ENCODE results near the gene EGFLAM.

Gene EGFLAM

GRCh38 chr5:38456657-38457399 is 198.5 kb downstream of the EGFLAM start:
- Histone ChIP-seq H3K9me3 (ENCODE audit: low read length) (no peaks in the 10 kb centered on the region), H3K4me1 (ENCODE audit: insufficient read depth, low read length) (no peaks in the 10 kb centered on the region), H3K27me3 (ENCODE audit: control insufficient read depth in 1 of 2, insufficient read depth in 2 of 2, low read length in 2 of 2) (no peaks in the 10 kb centered on the region)

GRCh38 chr5:38458174-38458573 is 199.8 kb downstream of the EGFLAM start:
- Histone ChIP-seq H3K9me3 (ENCODE audit: low read length) (no peaks in the 10 kb centered on the region), H3K9ac (ENCODE audit: low read length) (no peak overlapping the region), H3K4me1 (ENCODE audit: insufficient read depth, low read length) (peaks cover 6% of the 10 kb centered on the region), H3K4me3 (ENCODE audit: low read depth in 1 of 2, low read length in 2 of 2) (no peak overlapping the region), H3K27me3 (ENCODE audit: control insufficient read depth in 1 of 2, insufficient read depth in 2 of 2, low read length in 2 of 2) (no peaks in the 10 kb centered on the region), H3K36me3 (ENCODE audit: insufficient read depth, low read length) (no peaks in the 10 kb centered on the region), H3K27ac (ENCODE audit: low read depth, low read length) (no peak overlapping the region)

More at GRCh38 chr5:38456657-38457399, 198.5 kb downstream of the EGFLAM start:
- Histone ChIP-seq H3K9ac (ENCODE audit: low read length) (no peak overlapping the region), H3K36me3 (ENCODE audit: insufficient read depth, low read length) (no peaks in the 10 kb centered on the region), H3K27ac (ENCODE audit: low read depth, low read length) (no peak overlapping the region), H3K4me3 (ENCODE audit: low read depth in 1 of 2, low read length in 2 of 2) (no peak overlapping the region)

GRCh38 chr5:38462976-38463633 is 204.7 kb downstream of the EGFLAM start:
- H3K27ac ChIP-seq (ENCODE audit: low read depth, low read length): peak overlapping the region; percentile 62
- no peaks in the 10 kb centered on the region for H3K9me3 ChIP-seq (ENCODE audit: low read length)
- no peak overlapping the region for H3K9ac ChIP-seq (ENCODE audit: low read length)
- no peak overlapping the region for H3K4me3 ChIP-seq (ENCODE audit: low read depth in 1 of 2, low read length in 2 of 2)
- no peaks in the 10 kb centered on the region for H3K27me3 ChIP-seq (ENCODE audit: control insufficient read depth in 1 of 2, insufficient read depth in 2 of 2, low read length in 2 of 2)
- H3K4me1 ChIP-seq (ENCODE audit: insufficient read depth, low read length): peaks cover 53% of the 10 kb centered on the region
- H3K36me3 ChIP-seq (ENCODE audit: insufficient read depth, low read length): no peaks in the 10 kb centered on the region

- peak overlapping the region; percentile 62 for H3K27ac ChIP-seq (ENCODE audit: low read depth, low read length)
- H3K9ac ChIP-seq (ENCODE audit: low read length): no peak overlapping the region
- no peak overlapping the region for H3K4me3 ChIP-seq (ENCODE audit: low read depth in 1 of 2, low read length in 2 of 2)
- H3K36me3 ChIP-seq (ENCODE audit: insufficient read depth, low read length): no peaks in the 10 kb centered on the region
- H3K9me3 ChIP-seq (ENCODE audit: low read length): no peaks in the 10 kb centered on the region
- peaks cover 60% of the 10 kb centered on the region for H3K4me1 ChIP-seq (ENCODE audit: insufficient read depth, low read length)
- H3K27me3 ChIP-seq (ENCODE audit: control insufficient read depth in 1 of 2, insufficient read depth in 2 of 2, low read length in 2 of 2): no peaks in the 10 kb centered on the region
Measured at GRCh38 chr5:38463634-38464521, 205.5 kb downstream of the EGFLAM start.

GRCh38 chr5:38465061-38465460 is 206.7 kb downstream of the EGFLAM start:
- Histone ChIP-seq H3K9me3 (ENCODE audit: low read length) (no peaks in the 10 kb centered on the region), H3K36me3 (ENCODE audit: insufficient read depth, low read length) (no peaks in the 10 kb centered on the region), H3K4me3 (ENCODE audit: low read depth in 1 of 2, low read length in 2 of 2) (no peak overlapping the region), H3K27me3 (ENCODE audit: control insufficient read depth in 1 of 2, insufficient read depth in 2 of 2, low read length in 2 of 2) (no peaks in the 10 kb centered on the region), H3K9ac (ENCODE audit: low read length) (no peak overlapping the region), H3K4me1 (ENCODE audit: insufficient read depth, low read length) (peaks cover 60% of the 10 kb centered on the region), H3K27ac (ENCODE audit: low read depth, low read length) (peak overlapping the region; percentile 25)

GRCh38 chr5:38465702-38466423 is 207.5 kb downstream of the EGFLAM start:
- no peak overlapping the region for H3K4me3 ChIP-seq (ENCODE audit: low read depth in 1 of 2, low read length in 2 of 2)
- peaks cover 60% of the 10 kb centered on the region for H3K4me1 ChIP-seq (ENCODE audit: insufficient read depth, low read length)
- no peaks in the 10 kb centered on the region for H3K36me3 ChIP-seq (ENCODE audit: insufficient read depth, low read length)
- H3K27ac ChIP-seq (ENCODE audit: low read depth, low read length): no peak overlapping the region
- no peaks in the 10 kb centered on the region for H3K9me3 ChIP-seq (ENCODE audit: low read length)
- no peak overlapping the region for H3K9ac ChIP-seq (ENCODE audit: low read length)
- H3K27me3 ChIP-seq (ENCODE audit: control insufficient read depth in 1 of 2, insufficient read depth in 2 of 2, low read length in 2 of 2): no peaks in the 10 kb centered on the region

- peak overlapping the region; percentile 10 for H3K27ac ChIP-seq (ENCODE audit: low read depth, low read length)
- no peak overlapping the region for H3K9ac ChIP-seq (ENCODE audit: low read length)
- no peaks in the 10 kb centered on the region for H3K27me3 ChIP-seq (ENCODE audit: control insufficient read depth in 1 of 2, insufficient read depth in 2 of 2, low read length in 2 of 2)
- H3K9me3 ChIP-seq (ENCODE audit: low read length): no peaks in the 10 kb centered on the region
- no peaks in the 10 kb centered on the region for H3K36me3 ChIP-seq (ENCODE audit: insufficient read depth, low read length)
- no peak overlapping the region for H3K4me3 ChIP-seq (ENCODE audit: low read depth in 1 of 2, low read length in 2 of 2)
- peaks cover 60% of the 10 kb centered on the region for H3K4me1 ChIP-seq (ENCODE audit: insufficient read depth, low read length)
Measured at GRCh38 chr5:38466424-38467189, 208.2 kb downstream of the EGFLAM start.

- Histone ChIP-seq H3K9me3 (ENCODE audit: low read length) (no peaks in the 10 kb centered on the region), H3K9ac (ENCODE audit: low read length) (no peak overlapping the region), H3K36me3 (ENCODE audit: insufficient read depth, low read length) (no peaks in the 10 kb centered on the region), H3K27ac (ENCODE audit: low read depth, low read length) (peak overlapping the region; percentile 10), H3K4me1 (ENCODE audit: insufficient read depth, low read length) (peaks cover 60% of the 10 kb centered on the region), H3K4me3 (ENCODE audit: low read depth in 1 of 2, low read length in 2 of 2) (no peak overlapping the region), H3K27me3 (ENCODE audit: control insufficient read depth in 1 of 2, insufficient read depth in 2 of 2, low read length in 2 of 2) (no peaks in the 10 kb centered on the region)
Measured at GRCh38 chr5:38467353-38468040, 209.1 kb downstream of the EGFLAM start.

- no peaks in the 10 kb centered on the region for H3K36me3 ChIP-seq (ENCODE audit: insufficient read depth, low read length)
- H3K27ac ChIP-seq (ENCODE audit: low read depth, low read length): peak overlapping the region; percentile 10
- H3K9ac ChIP-seq (ENCODE audit: low read length): no peak overlapping the region
- H3K4me1 ChIP-seq (ENCODE audit: insufficient read depth, low read length): peaks cover 53% of the 10 kb centered on the region
- no peaks in the 10 kb centered on the region for H3K27me3 ChIP-seq (ENCODE audit: control insufficient read depth in 1 of 2, insufficient read depth in 2 of 2, low read length in 2 of 2)
- H3K9me3 ChIP-seq (ENCODE audit: low read length): no peaks in the 10 kb centered on the region
- H3K4me3 ChIP-seq (ENCODE audit: low read depth in 1 of 2, low read length in 2 of 2): no peak overlapping the region
Measured at GRCh38 chr5:38468202-38468673, 209.9 kb downstream of the EGFLAM start.

All from muscle layer of colon (tissue), 2 donors.